Measurements from ENCODE around the gene BAIAP2L2.

BAIAP2L2 gene

DNA sequence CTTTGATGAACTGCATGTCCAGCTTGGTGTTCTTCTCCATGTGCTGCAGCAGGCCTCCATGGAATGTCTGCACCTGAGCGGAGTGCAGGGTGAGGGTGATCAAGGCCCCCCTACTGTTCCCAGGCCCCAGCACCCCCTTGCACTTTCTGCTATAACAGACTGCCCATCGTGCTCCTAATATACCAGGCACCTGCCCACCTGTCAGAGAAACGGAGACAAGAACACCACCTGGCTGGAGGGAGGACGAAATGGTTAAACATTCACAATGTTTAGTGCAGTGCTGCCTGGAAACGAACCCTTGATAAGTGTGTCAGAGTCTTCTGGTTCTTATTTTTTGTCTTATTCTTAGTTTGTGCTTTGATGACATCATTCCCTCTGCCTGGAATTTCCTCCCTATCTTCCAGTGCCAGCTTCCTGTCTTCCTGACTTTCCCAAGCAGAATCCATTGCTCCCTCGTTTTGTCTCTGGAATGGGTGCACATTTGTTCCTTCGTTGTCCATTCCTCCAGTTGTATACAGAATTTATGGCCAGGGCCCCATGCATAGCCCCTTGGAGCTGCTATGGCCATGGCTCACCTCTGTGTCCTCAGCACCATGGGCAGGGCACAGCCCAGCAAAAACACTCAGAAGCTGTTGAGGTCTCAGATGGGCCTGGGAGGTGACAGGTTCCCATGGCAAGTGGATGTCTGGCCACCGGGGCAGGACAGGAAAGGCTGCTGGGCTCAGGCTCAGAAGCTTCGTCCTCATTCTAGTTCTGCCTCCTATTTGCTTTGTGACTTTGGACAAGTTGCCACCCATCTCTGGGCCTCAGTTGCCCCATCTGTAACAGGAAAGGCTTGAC lies 11.9 kb downstream of the BAIAP2L2 start:
- H3K27me3 ChIP-seq (ENCODE audit: control insufficient read depth, insufficient read depth, low read length) = no peaks in the 10 kb centered on the region
- H3K27ac ChIP-seq = no peak overlapping the region
- no peaks in the 10 kb centered on the region for H3K36me3 ChIP-seq (ENCODE audit: control insufficient read depth, insufficient read depth, low read length)
- H2AFZ ChIP-seq = no peak overlapping the region
- no peak overlapping the region for H3K4me2 ChIP-seq (ENCODE audit: low read length)
- TF ChIP-seq, protein P1, sequence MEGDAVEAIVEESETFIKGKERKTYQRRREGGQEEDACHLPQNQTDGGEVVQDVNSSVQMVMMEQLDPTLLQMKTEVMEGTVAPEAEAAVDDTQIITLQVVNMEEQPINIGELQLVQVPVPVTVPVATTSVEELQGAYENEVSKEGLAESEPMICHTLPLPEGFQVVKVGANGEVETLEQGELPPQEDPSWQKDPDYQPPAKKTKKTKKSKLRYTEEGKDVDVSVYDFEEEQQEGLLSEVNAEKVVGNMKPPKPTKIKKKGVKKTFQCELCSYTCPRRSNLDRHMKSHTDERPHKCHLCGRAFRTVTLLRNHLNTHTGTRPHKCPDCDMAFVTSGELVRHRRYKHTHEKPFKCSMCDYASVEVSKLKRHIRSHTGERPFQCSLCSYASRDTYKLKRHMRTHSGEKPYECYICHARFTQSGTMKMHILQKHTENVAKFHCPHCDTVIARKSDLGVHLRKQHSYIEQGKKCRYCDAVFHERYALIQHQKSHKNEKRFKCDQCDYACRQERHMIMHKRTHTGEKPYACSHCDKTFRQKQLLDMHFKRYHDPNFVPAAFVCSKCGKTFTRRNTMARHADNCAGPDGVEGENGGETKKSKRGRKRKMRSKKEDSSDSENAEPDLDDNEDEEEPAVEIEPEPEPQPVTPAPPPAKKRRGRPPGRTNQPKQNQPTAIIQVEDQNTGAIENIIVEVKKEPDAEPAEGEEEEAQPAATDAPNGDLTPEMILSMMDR (IDR thresholded peaks at IDR 0.05) = no peak
- H3K79me2 ChIP-seq = no peaks in the 10 kb centered on the region
- no peak overlapping the region for H3K4me3 ChIP-seq (ENCODE audit: low read depth, low read length)
- no peaks in the 10 kb centered on the region for H3K4me1 ChIP-seq
- no peaks in the 10 kb centered on the region for H3K9me3 ChIP-seq (ENCODE audit: control insufficient read depth, low read length)
- H3K9ac ChIP-seq = no peak overlapping the region

DNA sequence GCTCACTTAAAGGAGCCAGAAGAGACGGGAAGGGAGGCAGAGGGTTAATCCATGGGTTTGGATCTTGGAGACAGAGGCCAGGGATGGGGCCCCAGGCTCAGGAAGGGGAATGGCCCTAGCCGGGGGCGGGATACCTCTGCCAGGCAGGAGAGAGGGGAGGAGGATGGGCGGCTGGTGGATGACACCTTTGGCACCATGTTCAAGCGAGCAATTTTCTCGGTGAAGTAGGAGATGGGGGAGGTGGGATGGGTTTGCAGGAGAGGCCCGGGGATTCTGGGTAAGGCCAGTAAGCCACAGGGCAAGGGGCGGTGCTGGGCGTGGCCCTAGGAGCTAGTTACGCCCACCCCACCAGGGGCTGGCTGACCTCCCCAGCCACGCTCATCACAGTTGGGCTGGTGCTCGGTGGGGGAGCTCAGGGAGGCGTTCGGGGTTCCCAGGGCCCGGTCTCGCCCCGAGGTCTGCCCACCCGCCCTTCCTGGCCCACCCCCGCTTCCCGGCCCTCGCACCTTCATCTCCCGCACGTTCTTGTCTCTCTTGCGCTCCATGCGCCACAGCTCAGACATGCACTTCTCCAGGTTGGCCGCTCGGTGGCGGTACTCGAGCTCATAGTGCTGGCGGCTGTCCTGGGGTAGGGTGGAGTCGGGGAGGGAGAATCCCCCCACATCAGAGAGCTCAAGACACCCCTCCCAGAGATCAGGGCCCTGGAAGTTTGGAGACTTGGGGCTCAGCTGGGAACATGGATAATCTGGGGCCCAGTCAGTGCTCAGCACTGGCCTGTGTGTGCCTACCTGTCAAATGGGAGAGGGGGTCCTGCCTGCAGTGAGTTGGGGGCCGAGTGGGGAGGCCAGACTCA lies 12.7 kb downstream of the BAIAP2L2 start:
- Histone ChIP-seq H3K36me3 (ENCODE audit: control insufficient read depth, insufficient read depth, low read length) (no peaks in the 10 kb centered on the region), H3K79me2 (no peaks in the 10 kb centered on the region), H3K27ac (no peak overlapping the region), H2AFZ (no peak overlapping the region), H3K27me3 (ENCODE audit: control insufficient read depth, insufficient read depth, low read length) (no peaks in the 10 kb centered on the region), H3K9ac (no peak overlapping the region), H3K9me3 (ENCODE audit: control insufficient read depth, low read length) (no peaks in the 10 kb centered on the region), H3K4me2 (ENCODE audit: low read length) (no peak overlapping the region), H3K4me1 (no peaks in the 10 kb centered on the region), H3K4me3 (ENCODE audit: low read depth, low read length) (no peak overlapping the region)
- TF ChIP-seq, protein P1 (IDR thresholded peaks at IDR 0.05) = no peak

DNA sequence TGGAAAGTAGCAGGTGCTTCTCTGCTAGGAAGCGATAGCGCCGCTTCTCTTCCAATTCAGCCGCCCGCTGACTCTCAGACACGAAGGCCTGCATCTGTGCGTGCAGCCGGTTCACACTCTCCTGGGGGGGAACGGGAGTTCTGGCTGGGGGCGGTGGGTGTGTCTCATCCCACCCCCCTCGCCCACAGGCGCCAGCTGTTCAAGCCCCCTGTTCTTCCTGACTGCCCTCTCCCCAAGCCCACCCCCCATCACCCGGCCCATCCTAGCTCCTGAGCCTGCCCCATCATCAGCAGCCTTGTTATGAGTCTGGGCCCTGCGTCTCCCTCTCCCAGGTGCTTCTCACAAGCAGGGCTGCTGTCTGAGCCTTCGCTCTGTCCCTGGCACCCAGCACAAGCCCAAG lies 13.4 kb downstream of the BAIAP2L2 start:
- Histone ChIP-seq H3K79me2 (no peaks in the 10 kb centered on the region), H3K9me3 (ENCODE audit: control insufficient read depth, low read length) (no peaks in the 10 kb centered on the region), H3K36me3 (ENCODE audit: control insufficient read depth, insufficient read depth, low read length) (no peaks in the 10 kb centered on the region), H3K9ac (no peak overlapping the region), H3K4me3 (ENCODE audit: low read depth, low read length) (no peak overlapping the region), H3K4me2 (ENCODE audit: low read length) (no peak overlapping the region), H2AFZ (no peak overlapping the region), H3K27me3 (ENCODE audit: control insufficient read depth, insufficient read depth, low read length) (no peaks in the 10 kb centered on the region), H3K4me1 (no peaks in the 10 kb centered on the region), H3K27ac (no peak overlapping the region)
- TF ChIP-seq, protein P1 (IDR thresholded peaks at IDR 0.05) = no peak

DNA sequence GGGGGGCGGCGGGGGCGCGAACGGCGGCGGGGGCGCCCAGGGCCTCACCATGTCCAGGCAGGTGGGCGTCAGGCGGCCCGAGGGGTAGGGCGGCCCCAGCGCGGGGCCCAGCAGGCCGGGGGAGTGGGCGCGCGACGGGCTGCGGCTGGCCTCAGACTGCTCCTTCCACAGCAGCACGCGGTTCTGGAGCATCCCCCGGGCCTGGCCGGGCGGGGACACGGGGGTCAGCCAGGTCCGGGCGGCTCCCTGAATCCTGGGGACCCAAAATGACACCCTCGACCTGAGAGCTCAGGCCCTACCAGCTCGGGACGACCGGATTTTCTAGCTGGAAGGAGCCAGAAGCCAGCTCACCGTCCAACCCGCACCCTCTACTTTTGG lies 21.0 kb downstream of the BAIAP2L2 start:
- TF ChIP-seq, protein P1 (IDR thresholded peaks at IDR 0.05) = no peak
- H3K4me2 ChIP-seq (ENCODE audit: low read length) = no peak overlapping the region
- H3K36me3 ChIP-seq (ENCODE audit: control insufficient read depth, insufficient read depth, low read length) = no peaks in the 10 kb centered on the region
- no peak overlapping the region for H3K27ac ChIP-seq
- H3K4me1 ChIP-seq = no peaks in the 10 kb centered on the region
- no peaks in the 10 kb centered on the region for H3K79me2 ChIP-seq
- no peaks in the 10 kb centered on the region for H3K27me3 ChIP-seq (ENCODE audit: control insufficient read depth, insufficient read depth, low read length)
- no peak overlapping the region for H3K9ac ChIP-seq
- no peaks in the 10 kb centered on the region for H3K9me3 ChIP-seq (ENCODE audit: control insufficient read depth, low read length)
- H3K4me3 ChIP-seq (ENCODE audit: low read depth, low read length) = no peak overlapping the region
- H2AFZ ChIP-seq = no peak overlapping the region

All from parathyroid adenoma (tissue), 2 donors.